Measurements from ENCODE around the gene SSR2.

DNA sequence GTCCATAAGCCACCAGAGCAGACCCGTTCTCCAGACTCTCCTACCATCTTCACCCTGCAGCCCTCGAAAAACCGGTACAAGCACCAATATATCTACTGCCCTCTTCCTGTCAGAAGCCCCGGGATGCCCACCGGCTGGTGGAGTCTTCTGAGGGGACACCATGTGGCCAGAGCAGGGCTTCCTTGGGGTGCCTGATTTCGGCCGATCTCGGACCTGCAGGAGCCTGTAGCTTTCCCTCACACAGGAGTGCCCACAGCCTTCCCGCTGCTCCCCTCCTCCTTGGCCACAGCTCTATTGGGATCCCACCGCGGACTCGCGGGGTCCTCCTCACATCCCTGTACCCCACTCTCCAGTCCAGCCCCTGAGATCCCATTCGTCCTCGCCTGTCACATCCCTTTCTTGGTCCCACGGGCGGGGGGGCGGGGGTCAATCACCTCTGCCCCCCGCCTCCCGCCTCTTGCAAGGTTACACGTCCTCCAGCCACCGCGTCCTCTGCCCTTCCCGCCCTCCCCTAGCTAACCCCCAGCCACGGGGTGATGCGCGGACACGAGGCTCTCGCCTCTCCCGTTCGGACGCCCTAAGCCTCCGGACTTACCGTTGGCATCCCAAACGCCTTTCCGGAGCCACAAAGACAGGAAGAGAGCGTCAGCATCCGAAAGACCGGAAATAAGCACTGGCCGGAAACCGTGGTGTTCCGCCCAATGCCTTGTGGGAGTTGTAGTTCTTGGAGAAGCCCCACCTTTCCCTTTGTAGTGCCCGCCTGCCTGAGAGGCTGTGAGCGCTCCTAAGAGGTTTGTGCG, at the start of gene SSR2:
- TF ChIP-seq POLR2A (IDR thresholded peaks at IDR 0.05) = peak; percentile 44
- TF ChIP-seq, protein P1, sequence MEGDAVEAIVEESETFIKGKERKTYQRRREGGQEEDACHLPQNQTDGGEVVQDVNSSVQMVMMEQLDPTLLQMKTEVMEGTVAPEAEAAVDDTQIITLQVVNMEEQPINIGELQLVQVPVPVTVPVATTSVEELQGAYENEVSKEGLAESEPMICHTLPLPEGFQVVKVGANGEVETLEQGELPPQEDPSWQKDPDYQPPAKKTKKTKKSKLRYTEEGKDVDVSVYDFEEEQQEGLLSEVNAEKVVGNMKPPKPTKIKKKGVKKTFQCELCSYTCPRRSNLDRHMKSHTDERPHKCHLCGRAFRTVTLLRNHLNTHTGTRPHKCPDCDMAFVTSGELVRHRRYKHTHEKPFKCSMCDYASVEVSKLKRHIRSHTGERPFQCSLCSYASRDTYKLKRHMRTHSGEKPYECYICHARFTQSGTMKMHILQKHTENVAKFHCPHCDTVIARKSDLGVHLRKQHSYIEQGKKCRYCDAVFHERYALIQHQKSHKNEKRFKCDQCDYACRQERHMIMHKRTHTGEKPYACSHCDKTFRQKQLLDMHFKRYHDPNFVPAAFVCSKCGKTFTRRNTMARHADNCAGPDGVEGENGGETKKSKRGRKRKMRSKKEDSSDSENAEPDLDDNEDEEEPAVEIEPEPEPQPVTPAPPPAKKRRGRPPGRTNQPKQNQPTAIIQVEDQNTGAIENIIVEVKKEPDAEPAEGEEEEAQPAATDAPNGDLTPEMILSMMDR (IDR thresholded peaks at IDR 0.05) = no peak

All from uterus (tissue), 2 donors.